ENCODE results near the gene CEMIP.
A peak's percentile ranks its signal among the peaks of the same experiment; 100 is the strongest.

CEMIP gene

DNA sequence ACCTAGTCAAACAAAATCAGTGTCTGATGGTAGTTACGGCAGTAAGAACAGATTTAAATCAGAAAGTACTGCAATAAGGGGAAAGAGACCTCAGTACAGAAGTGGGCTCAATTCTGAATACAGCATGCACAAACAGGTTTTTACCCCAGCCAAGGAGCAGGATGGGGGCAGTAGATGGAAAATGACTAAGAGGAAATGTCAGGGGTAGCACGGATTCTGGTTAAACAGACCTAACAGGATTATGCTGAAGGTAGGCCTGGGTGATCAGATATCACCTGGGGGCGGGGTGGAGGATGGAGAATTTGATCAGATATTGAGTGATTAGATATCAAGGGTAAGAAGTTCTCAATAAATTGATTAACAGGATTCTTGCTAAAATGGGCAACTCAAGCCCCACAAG is 191.5 kb downstream of the CEMIP start:
- Mint-ChIP-seq H3K4me1 (peaks cover 24% of the 10 kb centered on the region), H3K36me3 (ENCODE audit: insufficient read depth) (peaks cover 12% of the 10 kb centered on the region), H3K27ac (ENCODE audit: low read depth) (no peak overlapping the region), H3K27me3 (no peaks in the 10 kb centered on the region), H3K9me3 (no peaks in the 10 kb centered on the region), H3K4me3 (no peak overlapping the region)
- ATAC-seq (replicated peaks; ENCODE audit: extremely low read depth, poor library complexity, severe bottlenecking) (no peak), DNase-seq (ENCODE audit: low spot score in 2 of 2) (no peak)

DNA sequence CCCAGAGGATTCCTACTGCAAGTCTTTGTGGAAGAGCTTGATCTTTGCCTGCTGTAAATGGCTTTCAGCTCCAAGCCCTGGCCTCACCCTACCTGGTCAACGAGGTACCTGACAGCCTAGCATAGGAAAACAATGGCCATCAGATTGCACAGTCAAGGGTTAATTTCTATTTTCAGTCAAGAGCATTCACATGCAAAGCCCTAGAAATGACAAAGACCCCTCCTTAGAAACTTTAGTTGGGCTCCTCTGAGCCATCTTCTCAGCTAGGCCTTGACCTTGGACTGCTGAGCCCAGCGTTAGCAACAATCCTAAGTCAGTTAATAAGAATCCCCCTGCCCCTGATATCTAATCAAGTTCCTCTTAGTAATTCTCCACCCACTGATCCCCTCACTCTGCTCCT is 192.0 kb downstream of the CEMIP start:
- peaks cover 26% of the 10 kb centered on the region for H3K4me1 Mint-ChIP-seq
- ATAC-seq (replicated peaks; ENCODE audit: extremely low read depth, poor library complexity, severe bottlenecking): no peak
- H3K4me3 Mint-ChIP-seq: no peak overlapping the region
- no peak overlapping the region for H3K27ac Mint-ChIP-seq (ENCODE audit: low read depth)
- no peaks in the 10 kb centered on the region for H3K27me3 Mint-ChIP-seq
- no peak for DNase-seq (ENCODE audit: low spot score in 2 of 2)
- H3K9me3 Mint-ChIP-seq: no peaks in the 10 kb centered on the region
- H3K36me3 Mint-ChIP-seq (ENCODE audit: insufficient read depth): peaks cover 12% of the 10 kb centered on the region

DNA sequence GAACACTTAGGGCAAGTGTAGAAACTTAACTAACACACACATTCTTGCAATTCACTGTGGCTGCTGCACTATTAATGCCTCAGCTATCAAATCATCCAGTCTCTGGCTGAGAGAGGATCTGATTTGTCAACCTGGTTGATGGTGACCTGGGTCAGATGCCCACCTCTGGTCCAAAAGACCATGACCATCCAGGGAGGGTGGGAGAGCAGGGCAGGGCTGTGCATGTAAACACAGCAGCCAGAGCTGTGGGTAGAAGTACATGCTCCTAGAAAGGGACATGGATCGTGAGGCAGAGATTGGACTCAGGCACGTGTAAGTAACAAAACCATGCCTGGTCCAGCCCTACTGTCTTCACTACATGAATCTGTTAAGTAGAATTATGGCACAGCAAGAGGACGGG is 193.1 kb downstream of the CEMIP start:
- Mint-ChIP-seq H3K4me3 (no peak overlapping the region), H3K27ac (ENCODE audit: low read depth) (no peak overlapping the region), H3K27me3 (no peaks in the 10 kb centered on the region), H3K36me3 (ENCODE audit: insufficient read depth) (peaks cover 12% of the 10 kb centered on the region), H3K4me1 (peaks cover 34% of the 10 kb centered on the region), H3K9me3 (no peaks in the 10 kb centered on the region)
- ATAC-seq (replicated peaks; ENCODE audit: extremely low read depth, poor library complexity, severe bottlenecking) (no peak), DNase-seq (ENCODE audit: low spot score in 2 of 2) (no peak)

DNA sequence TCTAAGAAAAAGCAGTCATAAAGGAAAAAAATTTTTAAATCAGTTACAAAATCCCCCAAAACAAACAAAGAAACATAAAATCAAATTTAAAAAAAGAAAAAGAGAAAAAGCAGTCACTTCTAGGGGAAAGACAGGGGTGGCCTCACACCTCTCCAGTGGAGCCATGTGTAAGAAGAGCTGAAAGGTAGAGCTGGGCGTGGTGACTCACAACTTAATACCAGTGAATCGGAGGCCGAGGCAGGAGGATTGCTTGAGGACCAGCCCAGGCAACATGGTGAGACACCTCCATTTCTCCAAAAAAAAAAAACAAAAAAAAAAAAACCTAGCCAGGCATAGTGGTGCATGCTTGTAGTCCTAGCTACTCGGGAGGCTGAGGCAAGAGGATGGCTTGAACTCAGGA is 195.7 kb downstream of the CEMIP start:
- Mint-ChIP-seq H3K36me3 (ENCODE audit: insufficient read depth) (peaks cover 27% of the 10 kb centered on the region), H3K4me3 (no peak overlapping the region), H3K4me1 (peaks cover 39% of the 10 kb centered on the region), H3K27me3 (no peaks in the 10 kb centered on the region), H3K27ac (ENCODE audit: low read depth) (peak overlapping the region; percentile 82), H3K9me3 (no peaks in the 10 kb centered on the region)
- ATAC-seq (replicated peaks; ENCODE audit: extremely low read depth, poor library complexity, severe bottlenecking) (no peak), DNase-seq (ENCODE audit: low spot score in 2 of 2) (no peak)

DNA sequence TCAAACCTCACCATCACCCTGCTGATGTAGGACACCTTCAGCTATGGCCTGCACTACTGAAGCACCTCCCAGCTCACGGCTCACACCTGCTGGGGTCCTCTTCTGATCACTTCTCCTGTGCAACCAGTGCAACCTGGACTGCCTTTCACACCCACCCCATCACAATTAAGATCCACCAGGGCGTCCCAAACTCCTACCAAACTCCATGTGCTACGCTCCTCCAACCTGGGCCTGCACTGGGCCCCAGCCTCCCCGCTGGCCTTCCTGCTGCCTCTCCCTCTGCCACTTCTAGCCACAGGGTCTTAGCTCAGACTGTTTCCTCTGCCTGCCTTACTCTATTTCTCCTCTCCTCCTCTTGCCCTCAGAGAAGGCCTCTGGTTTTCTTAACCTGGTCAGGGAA is 197.7 kb downstream of the CEMIP start:
- H3K36me3 Mint-ChIP-seq (ENCODE audit: insufficient read depth): peaks cover 30% of the 10 kb centered on the region
- no peaks in the 10 kb centered on the region for H3K27me3 Mint-ChIP-seq
- no peak overlapping the region for H3K4me3 Mint-ChIP-seq
- ATAC-seq (replicated peaks; ENCODE audit: extremely low read depth, poor library complexity, severe bottlenecking): no peak
- no peaks in the 10 kb centered on the region for H3K9me3 Mint-ChIP-seq
- DNase-seq (ENCODE audit: low spot score in 2 of 2): no peak
- H3K4me1 Mint-ChIP-seq: peaks cover 39% of the 10 kb centered on the region
- H3K27ac Mint-ChIP-seq (ENCODE audit: low read depth): peak overlapping the region; percentile 80

DNA sequence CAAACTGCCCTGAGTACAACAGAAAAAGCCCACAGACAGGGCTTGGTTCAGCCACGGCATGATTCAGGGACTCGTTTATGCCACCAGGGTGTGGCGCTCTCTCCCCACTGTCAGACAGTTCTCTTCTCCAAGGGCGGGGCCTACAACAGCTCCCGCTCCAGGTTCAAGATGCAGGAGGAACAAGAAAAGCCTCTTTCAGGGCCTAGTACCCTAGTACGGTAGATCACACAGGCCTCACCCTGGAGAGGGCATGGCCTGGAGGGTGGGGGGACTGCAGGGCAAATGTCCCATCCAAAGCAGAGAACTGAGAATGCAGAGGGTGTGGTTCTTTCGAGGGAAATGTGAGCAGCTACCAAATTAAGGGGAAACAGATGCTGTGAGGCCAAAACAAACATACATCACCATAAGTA is 198.5 kb downstream of the CEMIP start:
- Mint-ChIP-seq H3K4me1 (peaks cover 46% of the 10 kb centered on the region), H3K27me3 (no peaks in the 10 kb centered on the region), H3K9me3 (no peaks in the 10 kb centered on the region), H3K36me3 (ENCODE audit: insufficient read depth) (peaks cover 36% of the 10 kb centered on the region), H3K4me3 (no peak overlapping the region), H3K27ac (ENCODE audit: low read depth) (peak overlapping the region; percentile 80)
- no peak for DNase-seq (ENCODE audit: low spot score in 2 of 2)
- ATAC-seq (replicated peaks; ENCODE audit: extremely low read depth, poor library complexity, severe bottlenecking): peak; percentile 36

DNA sequence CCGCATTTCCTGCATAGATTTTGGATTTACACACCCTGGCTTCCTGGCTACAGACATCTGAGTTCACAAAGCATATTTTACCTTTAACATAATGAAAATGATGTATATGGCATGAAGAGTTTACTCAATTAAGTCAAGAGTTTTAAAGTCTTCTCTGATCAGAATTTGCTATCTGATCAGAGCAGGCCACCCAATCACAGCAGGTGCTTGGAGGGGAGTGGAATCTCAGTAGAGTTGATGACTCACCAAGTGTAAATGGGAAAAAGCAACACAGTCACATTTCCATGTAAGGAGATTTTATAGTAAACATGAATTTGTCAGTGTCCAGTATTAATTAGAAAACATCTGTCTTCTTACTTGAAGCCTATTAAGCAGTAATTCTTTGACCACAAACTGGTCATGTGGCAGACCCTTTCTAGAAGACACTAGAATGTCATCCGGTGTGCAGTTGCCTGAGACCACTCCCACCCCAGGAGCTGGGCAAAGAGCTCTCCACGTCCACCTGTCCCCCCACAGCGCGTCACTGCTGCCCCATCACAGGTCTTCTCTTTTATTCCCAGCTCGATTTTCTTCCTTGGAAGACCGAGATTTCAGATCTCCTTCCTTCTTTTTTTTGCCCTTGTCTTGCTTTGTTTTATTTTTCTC is 199.6 kb downstream of the CEMIP start:
- Mint-ChIP-seq H3K4me1 (peaks cover 51% of the 10 kb centered on the region), H3K27me3 (no peaks in the 10 kb centered on the region), H3K36me3 (ENCODE audit: insufficient read depth) (peaks cover 39% of the 10 kb centered on the region), H3K27ac (ENCODE audit: low read depth) (peak overlapping the region; percentile 54), H3K4me3 (no peak overlapping the region), H3K9me3 (no peaks in the 10 kb centered on the region)
- no peak for ATAC-seq (replicated peaks; ENCODE audit: extremely low read depth, poor library complexity, severe bottlenecking)
- DNase-seq (ENCODE audit: low spot score in 2 of 2): no peak

DNA sequence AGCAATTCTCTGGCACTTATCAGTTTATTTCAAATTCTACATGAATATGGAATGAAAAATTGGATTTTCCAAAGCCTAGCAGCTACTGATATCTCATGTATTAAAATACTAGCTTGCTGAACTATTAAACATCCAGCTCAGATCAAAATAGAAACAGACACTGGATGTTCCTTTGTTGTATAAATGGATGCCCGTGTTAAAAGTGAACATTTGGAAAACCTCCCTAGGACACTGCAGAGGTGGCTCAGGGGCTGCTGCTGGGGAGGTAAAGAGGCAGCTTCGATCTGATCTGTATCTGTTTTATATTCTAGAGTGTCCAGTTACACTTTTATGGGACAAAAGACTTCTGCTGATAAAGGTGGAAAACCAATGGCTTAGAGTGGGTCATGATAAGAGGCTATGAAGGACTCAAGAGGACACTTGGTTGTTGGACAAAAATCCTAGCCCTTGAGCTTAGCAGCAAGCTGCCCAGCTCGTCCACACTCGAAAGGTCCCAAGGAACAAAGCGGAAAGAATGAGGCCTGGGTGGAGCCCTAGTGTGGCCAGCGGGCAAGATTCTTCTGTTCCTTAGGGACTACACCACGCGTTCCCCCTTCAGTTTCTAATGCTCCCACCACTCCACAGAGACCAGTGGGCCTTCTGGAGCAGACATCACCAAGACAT is 200.5 kb downstream of the CEMIP start:
- Mint-ChIP-seq H3K9me3 (no peaks in the 10 kb centered on the region), H3K4me3 (no peak overlapping the region), H3K27ac (ENCODE audit: low read depth) (peak overlapping the region; percentile 54), H3K4me1 (peaks cover 54% of the 10 kb centered on the region), H3K36me3 (ENCODE audit: insufficient read depth) (peaks cover 44% of the 10 kb centered on the region), H3K27me3 (no peaks in the 10 kb centered on the region)
- ATAC-seq (replicated peaks; ENCODE audit: extremely low read depth, poor library complexity, severe bottlenecking) (no peak), DNase-seq (ENCODE audit: low spot score in 2 of 2) (no peak)

DNA sequence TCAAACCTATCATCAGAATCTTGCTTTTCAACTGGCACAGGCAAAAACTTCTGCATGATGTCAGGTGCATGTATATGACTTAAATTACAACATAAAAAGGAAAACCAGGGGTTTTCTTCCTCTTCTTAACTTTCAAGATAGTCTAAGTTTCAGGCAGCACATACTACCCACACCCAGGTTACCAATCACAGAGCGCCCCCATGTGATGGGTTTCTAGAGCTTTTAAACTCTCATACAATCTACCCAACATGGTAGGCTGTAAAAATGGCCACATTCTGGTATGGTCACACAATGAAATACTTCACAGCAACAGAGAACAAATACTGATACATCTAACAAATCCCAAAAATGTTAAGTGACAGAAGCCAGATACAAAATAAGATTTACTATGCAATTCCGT is 203.0 kb downstream of the CEMIP start:
- Mint-ChIP-seq H3K27ac (ENCODE audit: low read depth) (no peak overlapping the region), H3K4me3 (no peak overlapping the region), H3K9me3 (no peaks in the 10 kb centered on the region), H3K27me3 (no peaks in the 10 kb centered on the region), H3K36me3 (ENCODE audit: insufficient read depth) (peaks cover 50% of the 10 kb centered on the region), H3K4me1 (peaks cover 56% of the 10 kb centered on the region)
- no peak for DNase-seq (ENCODE audit: low spot score in 2 of 2)
- no peak for ATAC-seq (replicated peaks; ENCODE audit: extremely low read depth, poor library complexity, severe bottlenecking)

DNA sequence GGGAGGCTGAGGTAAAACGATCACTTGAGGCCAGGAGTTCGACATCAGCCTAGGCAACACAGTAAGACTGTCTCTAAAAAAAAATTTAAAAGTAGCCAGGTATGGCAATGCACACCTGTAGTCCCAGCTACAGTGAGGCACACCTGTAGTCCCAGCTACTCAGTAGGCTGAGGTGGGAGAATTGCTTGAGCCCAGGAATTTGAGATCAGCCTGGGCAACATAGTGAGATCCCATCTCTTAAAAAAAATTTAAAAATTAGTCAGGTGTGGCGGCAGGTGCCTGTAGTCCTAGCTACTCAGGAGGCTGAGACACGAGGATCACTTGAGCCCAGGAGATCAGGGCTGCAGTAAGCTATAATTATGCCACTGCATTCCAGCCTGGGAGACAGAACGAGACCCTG is 203.7 kb downstream of the CEMIP start:
- DNase-seq (ENCODE audit: low spot score in 2 of 2) (no peak), ATAC-seq (replicated peaks; ENCODE audit: extremely low read depth, poor library complexity, severe bottlenecking) (no peak)
- peaks cover 53% of the 10 kb centered on the region for H3K4me1 Mint-ChIP-seq
- no peaks in the 10 kb centered on the region for H3K27me3 Mint-ChIP-seq
- H3K27ac Mint-ChIP-seq (ENCODE audit: low read depth): peak overlapping the region; percentile 17
- H3K9me3 Mint-ChIP-seq: no peaks in the 10 kb centered on the region
- no peak overlapping the region for H3K4me3 Mint-ChIP-seq
- peaks cover 48% of the 10 kb centered on the region for H3K36me3 Mint-ChIP-seq (ENCODE audit: insufficient read depth)

DNA sequence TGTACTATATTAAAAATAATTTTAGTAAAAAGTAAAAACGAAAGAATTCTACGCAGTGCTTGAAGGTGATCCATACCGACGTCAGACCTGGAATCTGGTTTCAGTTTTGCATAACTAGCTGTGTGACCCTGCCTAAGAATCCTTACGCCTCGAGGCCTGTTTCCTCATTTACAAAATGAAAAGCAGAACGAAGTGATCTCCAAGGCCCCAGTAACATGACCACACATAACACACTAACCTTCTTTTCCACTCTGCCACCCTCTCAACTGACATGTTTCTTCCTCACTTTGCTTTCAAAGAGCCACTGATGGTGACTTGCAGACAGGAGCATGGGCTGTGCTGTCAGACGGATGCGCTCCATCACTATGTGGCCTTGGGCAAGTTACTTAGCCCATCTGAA is 205.7 kb downstream of the CEMIP start:
- Mint-ChIP-seq H3K4me3 (peak overlapping the region; percentile 12), H3K36me3 (ENCODE audit: insufficient read depth) (peaks cover 42% of the 10 kb centered on the region), H3K27me3 (no peaks in the 10 kb centered on the region), H3K4me1 (peaks cover 65% of the 10 kb centered on the region), H3K9me3 (no peaks in the 10 kb centered on the region), H3K27ac (ENCODE audit: low read depth) (no peak overlapping the region)
- ATAC-seq (replicated peaks; ENCODE audit: extremely low read depth, poor library complexity, severe bottlenecking) (no peak), DNase-seq (ENCODE audit: low spot score in 2 of 2) (no peak)

DNA sequence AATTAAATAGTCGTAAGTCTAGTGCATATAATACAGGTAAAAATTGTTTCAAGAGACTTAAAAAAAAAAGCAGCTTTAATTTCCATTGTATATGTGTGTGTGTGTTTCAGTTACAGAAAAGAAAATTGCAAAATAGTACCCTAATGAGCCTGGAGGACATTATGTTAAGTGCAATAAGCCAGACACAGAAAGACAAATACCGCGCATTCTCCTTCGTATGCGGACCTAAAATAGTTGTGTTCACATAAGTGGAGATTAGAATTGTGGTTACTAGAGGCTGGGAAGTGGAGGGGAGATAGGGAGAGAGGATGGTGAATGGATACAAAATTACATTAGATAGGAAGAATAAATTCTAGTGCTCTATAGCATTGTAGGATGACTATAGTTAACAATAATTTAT is 206.8 kb downstream of the CEMIP start:
- H3K36me3 Mint-ChIP-seq (ENCODE audit: insufficient read depth): peaks cover 35% of the 10 kb centered on the region
- no peaks in the 10 kb centered on the region for H3K9me3 Mint-ChIP-seq
- no peak overlapping the region for H3K4me3 Mint-ChIP-seq
- H3K27me3 Mint-ChIP-seq: no peaks in the 10 kb centered on the region
- H3K4me1 Mint-ChIP-seq: peaks cover 68% of the 10 kb centered on the region
- ATAC-seq (replicated peaks; ENCODE audit: extremely low read depth, poor library complexity, severe bottlenecking) (no peak), DNase-seq (ENCODE audit: low spot score in 2 of 2) (no peak)
- H3K27ac Mint-ChIP-seq (ENCODE audit: low read depth): no peak overlapping the region

DNA sequence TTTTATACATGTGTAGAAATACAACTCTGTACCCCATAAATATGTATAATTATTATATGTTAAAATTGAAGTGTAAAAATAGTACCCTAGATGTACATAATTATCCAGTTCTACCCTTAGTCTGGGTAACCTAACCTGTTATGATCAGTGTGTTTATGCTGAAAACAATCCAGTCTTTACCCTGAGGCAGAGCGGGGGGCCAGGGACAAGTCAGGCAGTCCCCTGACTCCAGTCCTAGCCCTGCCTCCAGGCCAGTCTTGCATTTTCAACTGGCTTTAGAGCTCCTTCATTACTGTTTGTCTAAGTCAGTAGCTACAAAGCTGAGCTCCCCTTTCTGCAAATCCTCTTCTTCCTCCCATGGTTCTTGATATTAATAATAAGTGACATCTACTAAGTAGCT is 207.3 kb downstream of the CEMIP start:
- DNase-seq (ENCODE audit: low spot score in 2 of 2) (no peak), ATAC-seq (replicated peaks; ENCODE audit: extremely low read depth, poor library complexity, severe bottlenecking) (no peak)
- Mint-ChIP-seq H3K4me3 (no peak overlapping the region), H3K36me3 (ENCODE audit: insufficient read depth) (peaks cover 34% of the 10 kb centered on the region), H3K27me3 (no peaks in the 10 kb centered on the region), H3K27ac (ENCODE audit: low read depth) (no peak overlapping the region), H3K4me1 (peaks cover 68% of the 10 kb centered on the region), H3K9me3 (no peaks in the 10 kb centered on the region)
